Measurements from ENCODE around the gene NPL.

GRCh38 chr1:182877842-182878241 lies 88.3 kb downstream of the NPL start:
- TF ChIP-seq GPBP1L1 (CRISPR knock-in tag; IDR thresholded peaks at IDR 0.05) (no peak), ZNF704 (CRISPR knock-in tag; IDR thresholded peaks at IDR 0.05; ENCODE audit: borderline replicate concordance) (no peak), RAD21 (CRISPR knock-in tag; IDR thresholded peaks at IDR 0.05) (no peak), MAFK (conservative IDR thresholded peaks at IDR 0.05 in 1 of 2, IDR thresholded peaks at IDR 0.05 in 1 of 2; ENCODE audit: low read length in 2 of 2) (no peak), TAF1 (CRISPR knock-in tag; IDR thresholded peaks at IDR 0.05) (no peak), POLR2A (IDR thresholded peaks at IDR 0.05; ENCODE audit: insufficient read depth in 1 of 2, low read depth in 2 of 2, low read length in 2 of 2) (no peak), TEAD3 (CRISPR knock-in tag; optimal IDR thresholded peaks at IDR 0.05; ENCODE audit: borderline replicate concordance) (no peak), ZNF318 (CRISPR knock-in tag; IDR thresholded peaks at IDR 0.05) (no peak), ZBTB43 (CRISPR knock-in tag; conservative IDR thresholded peaks at IDR 0.05) (no peak), GFI1 (CRISPR knock-in tag; IDR thresholded peaks at IDR 0.05; ENCODE audit: borderline replicate concordance) (no peak), NFE2 (CRISPR knock-in tag; IDR thresholded peaks at IDR 0.05) (no peak)

Data from HepG2 (cell line).